ENCODE results near the gene GARS1.

GRCh38 chr7:30664184-30664885 lies 69.7 kb downstream of the GARS1 start:
- no peak for TF ChIP-seq CTCF (IDR thresholded peaks at IDR 0.05)
- TF ChIP-seq POLR2A (IDR thresholded peaks at IDR 0.05), result no peak
